ENCODE measurements around the gene FGD3. TPM values are rescaled to one million over a fixed set of nuclear protein-coding genes. Genes with fewer than 3 reads are reported as not detected.

The FGD3 gene
- total and polyA plus RNA-seq, 2 of the 8 experiments (the other 6 are each of a cell fraction or from before 2014, with no cell fraction given), result 1.4 to 1.9 TPM

- TF ChIP-seq CHD7 (IDR thresholded peaks at IDR 0.05; ENCODE audit: insufficient replicate concordance, low read length) (no peak), BACH1 (IDR thresholded peaks at IDR 0.05; ENCODE audit: low read length) (no peak), PHF8 (conservative IDR thresholded peaks at IDR 0.05; ENCODE audit: low read depth, low read length) (no peak), SP2 (IDR thresholded peaks at IDR 0.05; ENCODE audit: low read length) (no peak), GABPA (IDR thresholded peaks at IDR 0.05; ENCODE audit: borderline replicate concordance, insufficient read depth, low read length) (no peak), E2F6 (IDR thresholded peaks at IDR 0.05) (no peak), EGR1 (IDR thresholded peaks at IDR 0.05; ENCODE audit: borderline replicate concordance, low read depth, low read length) (no peak), BRCA1 (IDR thresholded peaks at IDR 0.05; ENCODE audit: low read depth, low read length) (no peak), ASH2L (IDR thresholded peaks at IDR 0.05; ENCODE audit: low read length) (no peak)
These were observed 20.8 kb downstream of the FGD3 start (continued) for GRCh38 chr9:92968081-92968480.

All from H1 (cell line).